IPS-20b (cell line): ENCODE results near the gene INPP5A.
"Not testable (repeated sequence)": the region's sequence is repeated elsewhere in the genome, so short reads cannot be mapped to it uniquely, and the experiment has no call there.

Experiments
- H3K27ac ChIP-seq: one replicate; pipeline ENCODE4 v1.5.1; 2013; ENCODE audit warnings: low read length
- H3K27me3 ChIP-seq: 2 replicates; pipeline ENCODE4 v1.6.1; 2013; ENCODE audit warnings: mild to moderate bottlenecking, low read length, inconsistent platforms; ENCODE audit not compliant: insufficient read depth
- H3K36me3 ChIP-seq: 2 replicates; pipeline ENCODE4 v1.6.1; 2013; ENCODE audit warnings: low read depth, mild to moderate bottlenecking, inconsistent platforms, low read length, moderate library complexity; ENCODE audit not compliant: insufficient read depth
- H3K4me1 ChIP-seq: 2 replicates; pipeline ENCODE4 v1.6.1; 2013; ENCODE audit warnings: mild to moderate bottlenecking, control low read depth, inconsistent platforms, low read length, moderate library complexity; ENCODE audit not compliant: insufficient read depth
- H3K4me3 ChIP-seq: 2 replicates; pipeline ENCODE4 v1.5.1; 2013; ENCODE audit warnings: mild to moderate bottlenecking, low read length, inconsistent platforms
- H3K9ac ChIP-seq: 2 replicates; pipeline ENCODE4 v1.6.1; 2013; ENCODE audit warnings: low read depth, mild to moderate bottlenecking, inconsistent platforms, low read length, moderate library complexity
- H3K9me3 ChIP-seq: 2 replicates; pipeline ENCODE4 v1.6.1; 2013; ENCODE audit warnings: mild to moderate bottlenecking, low read depth, low read length, inconsistent platforms; ENCODE audit not compliant: insufficient read depth

The INPP5A gene

GRCh38 chr10:132597654-132598053 is 60.1 kb downstream of the INPP5A start:
- H3K4me1 ChIP-seq: no peaks in the 10 kb centered on the region
- no peak overlapping the region for H3K27ac ChIP-seq
- H3K9ac ChIP-seq: no peak overlapping the region
- H3K36me3 ChIP-seq: no peaks in the 10 kb centered on the region
- no peak overlapping the region for H3K4me3 ChIP-seq
- no peaks in the 10 kb centered on the region for H3K27me3 ChIP-seq
- H3K9me3 ChIP-seq: peaks cover 20% of the 10 kb centered on the region

- H3K9me3 ChIP-seq: peaks cover 20% of the 10 kb centered on the region
- not testable (repeated sequence) for H3K36me3 ChIP-seq, H3K4me1 ChIP-seq, H3K4me3 ChIP-seq, H3K27me3 ChIP-seq, H3K9ac ChIP-seq, H3K27ac ChIP-seq
These were observed 61.5 kb downstream of the INPP5A start for GRCh38 chr10:132599023-132599618.

GRCh38 chr10:132599732-132600131 is 62.1 kb downstream of the INPP5A start:
- H3K36me3 ChIP-seq: no peaks in the 10 kb centered on the region
- no peak overlapping the region for H3K4me3 ChIP-seq
- no peaks in the 10 kb centered on the region for H3K4me1 ChIP-seq
- no peak overlapping the region for H3K27ac ChIP-seq
- no peak overlapping the region for H3K9ac ChIP-seq
- H3K9me3 ChIP-seq: peaks cover 20% of the 10 kb centered on the region
- no peaks in the 10 kb centered on the region for H3K27me3 ChIP-seq

- peaks cover 20% of the 10 kb centered on the region for H3K9me3 ChIP-seq
- H3K27ac ChIP-seq: no peak overlapping the region
- no peak overlapping the region for H3K9ac ChIP-seq
- no peaks in the 10 kb centered on the region for H3K4me1 ChIP-seq
- no peaks in the 10 kb centered on the region for H3K36me3 ChIP-seq
- H3K4me3 ChIP-seq: no peak overlapping the region
- H3K27me3 ChIP-seq: no peaks in the 10 kb centered on the region
These were observed 62.8 kb downstream of the INPP5A start for GRCh38 chr10:132600416-132600815.

GRCh38 chr10:132601567-132601966 is 64.0 kb downstream of the INPP5A start:
- Histone ChIP-seq H3K4me3 (no peak overlapping the region), H3K36me3 (no peaks in the 10 kb centered on the region), H3K27me3 (no peaks in the 10 kb centered on the region), H3K9me3 (peaks cover 20% of the 10 kb centered on the region), H3K27ac (no peak overlapping the region), H3K9ac (no peak overlapping the region), H3K4me1 (no peaks in the 10 kb centered on the region)

- H3K27me3 ChIP-seq: no peaks in the 10 kb centered on the region
- no peaks in the 10 kb centered on the region for H3K36me3 ChIP-seq
- H3K4me1 ChIP-seq: no peaks in the 10 kb centered on the region
- peaks cover 20% of the 10 kb centered on the region for H3K9me3 ChIP-seq
- H3K9ac ChIP-seq: no peak overlapping the region
- H3K27ac ChIP-seq: no peak overlapping the region
- no peak overlapping the region for H3K4me3 ChIP-seq
These were observed 65.0 kb downstream of the INPP5A start for GRCh38 chr10:132602614-132603013.

DNA sequence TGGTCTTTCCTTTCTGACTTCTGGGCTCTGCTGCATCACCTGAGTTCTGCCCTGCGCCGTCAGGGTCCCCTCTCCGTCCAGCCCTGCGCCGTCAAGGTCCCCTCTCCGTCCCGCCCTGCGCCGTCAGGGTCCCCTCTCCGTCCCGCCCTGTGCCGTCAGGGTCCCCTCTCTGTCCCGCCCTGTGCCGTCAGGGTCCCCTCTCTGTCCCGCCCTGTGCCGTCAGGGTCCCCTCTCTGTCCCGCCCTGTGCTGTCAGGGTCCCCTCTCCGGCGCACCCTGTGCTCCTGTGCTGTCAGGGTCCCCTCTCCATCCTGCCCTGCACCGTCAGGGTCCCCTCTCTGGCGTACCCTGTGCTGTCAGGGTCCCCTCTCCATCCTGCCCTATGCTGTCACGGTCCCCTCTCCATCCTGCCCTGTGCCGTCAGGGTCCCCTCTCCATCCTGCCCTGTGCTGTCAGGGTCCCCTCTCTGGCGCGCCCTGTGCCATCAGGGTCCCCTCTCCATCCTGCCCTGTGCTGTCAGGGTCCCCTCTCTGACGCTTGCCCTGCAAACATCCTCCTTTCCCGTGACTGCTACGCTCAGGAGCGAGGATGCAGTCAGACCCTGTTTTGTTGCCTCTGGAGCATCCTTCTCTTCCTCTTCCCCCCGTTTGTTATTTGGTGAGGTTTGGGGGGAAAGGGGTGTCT is 66.4 kb downstream of the INPP5A start:
- Histone ChIP-seq H3K4me1 (no peaks in the 10 kb centered on the region), H3K9me3 (peaks cover 20% of the 10 kb centered on the region), H3K27me3 (no peaks in the 10 kb centered on the region), H3K9ac (no peak overlapping the region), H3K4me3 (no peak overlapping the region), H3K27ac (no peak overlapping the region), H3K36me3 (no peaks in the 10 kb centered on the region)

DNA sequence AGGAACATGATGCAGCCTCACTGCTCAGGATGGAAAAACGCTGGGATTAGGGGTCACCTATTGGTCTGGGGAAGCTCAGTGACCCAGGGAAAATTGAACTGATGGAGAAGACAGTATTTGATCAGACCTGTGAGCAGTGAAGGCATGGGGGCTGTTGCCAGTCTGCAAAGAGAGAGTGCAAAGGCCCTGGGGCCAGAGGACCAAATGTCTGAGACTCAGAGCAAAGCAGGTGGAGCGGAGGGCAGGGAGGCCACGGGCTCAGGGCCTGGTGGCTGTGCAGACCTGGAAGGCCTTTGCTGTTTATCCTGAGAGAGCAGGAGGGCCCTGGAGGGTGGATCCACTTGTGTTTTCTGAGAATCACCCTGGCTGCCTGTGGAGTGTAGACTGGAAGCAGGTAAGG is 67.1 kb downstream of the INPP5A start:
- H3K27me3 ChIP-seq: no peaks in the 10 kb centered on the region
- no peak overlapping the region for H3K4me3 ChIP-seq
- H3K4me1 ChIP-seq: no peaks in the 10 kb centered on the region
- no peak overlapping the region for H3K27ac ChIP-seq
- H3K9ac ChIP-seq: no peak overlapping the region
- peaks cover 17% of the 10 kb centered on the region for H3K9me3 ChIP-seq
- H3K36me3 ChIP-seq: no peaks in the 10 kb centered on the region

DNA sequence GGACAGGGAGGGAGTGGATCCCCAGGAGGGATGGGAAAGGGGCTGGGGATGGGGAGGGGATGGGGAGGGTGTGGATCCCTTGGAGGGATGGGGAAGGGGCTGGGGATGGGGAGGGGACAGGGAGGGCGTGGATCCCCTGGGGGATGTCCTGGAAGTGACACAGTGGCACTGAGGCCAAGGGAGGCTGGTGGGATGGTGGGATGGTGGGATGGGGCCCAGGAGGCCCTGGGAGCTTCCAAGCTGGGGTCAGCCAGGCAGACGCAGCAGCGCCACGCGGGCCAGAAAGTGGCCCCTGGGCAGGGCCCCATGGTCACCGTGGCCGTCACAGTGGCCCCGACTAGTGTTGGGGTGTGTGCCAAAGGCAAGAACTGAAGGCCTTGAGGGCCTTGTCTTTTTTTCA is 67.8 kb downstream of the INPP5A start:
- H3K4me1 ChIP-seq: no peaks in the 10 kb centered on the region
- no peak overlapping the region for H3K4me3 ChIP-seq
- no peaks in the 10 kb centered on the region for H3K36me3 ChIP-seq
- no peaks in the 10 kb centered on the region for H3K27me3 ChIP-seq
- no peak overlapping the region for H3K9ac ChIP-seq
- H3K27ac ChIP-seq: no peak overlapping the region
- peaks cover 10% of the 10 kb centered on the region for H3K9me3 ChIP-seq

- Histone ChIP-seq H3K36me3 (no peaks in the 10 kb centered on the region), H3K9ac (no peak overlapping the region), H3K4me3 (no peak overlapping the region), H3K9me3 (peaks cover 4% of the 10 kb centered on the region), H3K27me3 (no peaks in the 10 kb centered on the region), H3K4me1 (no peaks in the 10 kb centered on the region), H3K27ac (no peak overlapping the region)
These were observed 68.5 kb downstream of the INPP5A start for GRCh38 chr10:132606031-132606491.

GRCh38 chr10:132606536-132607316 is 69.1 kb downstream of the INPP5A start:
- no peaks in the 10 kb centered on the region for H3K36me3 ChIP-seq
- no peaks in the 10 kb centered on the region for H3K27me3 ChIP-seq
- H3K9me3 ChIP-seq: no peaks in the 10 kb centered on the region
- H3K4me3 ChIP-seq: no peak overlapping the region
- H3K4me1 ChIP-seq: no peaks in the 10 kb centered on the region
- no peak overlapping the region for H3K27ac ChIP-seq
- no peak overlapping the region for H3K9ac ChIP-seq

GRCh38 chr10:132607491-132607890 is 69.9 kb downstream of the INPP5A start:
- no peaks in the 10 kb centered on the region for H3K9me3 ChIP-seq
- no peaks in the 10 kb centered on the region for H3K36me3 ChIP-seq
- H3K4me3 ChIP-seq: no peak overlapping the region
- H3K27me3 ChIP-seq: no peaks in the 10 kb centered on the region
- H3K9ac ChIP-seq: no peak overlapping the region
- no peak overlapping the region for H3K27ac ChIP-seq
- no peaks in the 10 kb centered on the region for H3K4me1 ChIP-seq
